Kidney epithelial cell (primary cell): ENCODE data around the gene LIMS2. TPM values are rescaled to one million over a fixed set of nuclear protein-coding genes. Genes with fewer than 3 reads are reported as not detected.

Experiments used
- DNase-seq: peaks from one replicate; pipeline ENCODE4 v3.0.0-alpha.2; 2010; ENCODE audit warnings: low read depth
- H3K27me3 ChIP-seq: 2 replicates; pipeline ENCODE4 v1.6.0; 2011; ENCODE audit warnings: low read length; ENCODE audit not compliant: control insufficient read depth, insufficient read depth
- H3K36me3 ChIP-seq: 2 replicates; pipeline ENCODE4 v1.5.1; 2011; ENCODE audit warnings: low read length; ENCODE audit not compliant: control insufficient read depth, insufficient read depth
- H3K4me3 ChIP-seq: 2 replicates; pipeline ENCODE4 v1.5.1; 2011; ENCODE audit warnings: low read depth, mild to moderate bottlenecking, control low read depth, low read length
- CTCF ChIP-seq: IDR thresholded peaks from 2 replicates; pipeline ENCODE4 v1.5.1; 2011; ENCODE audit warnings: mild to moderate bottlenecking, moderate library complexity, low read length, control low read depth, inconsistent platforms; ENCODE audit not compliant: insufficient read depth, poor library complexity, severe bottlenecking
- total RNA-seq: library from RNA; depleted of rRNA; stranded (reverse); fragments of >200 nt; gene quantifications from 2 replicates; pipeline ENCODE4 v1.2.3, GENCODE V29; 2015

The LIMS2 gene
- total RNA-seq, 1 donor from 2014 or later = 2.3 TPM

- Histone ChIP-seq H3K27me3 (no peaks in the 10 kb centered on the region), H3K4me3 (no peak overlapping the region), H3K36me3 (no peaks in the 10 kb centered on the region)
- no peak for DNase-seq
- no peak for TF ChIP-seq CTCF
Measured at GRCh38 chr2:127641133-127641532, 34.2 kb downstream of the LIMS2 start.

DNA sequence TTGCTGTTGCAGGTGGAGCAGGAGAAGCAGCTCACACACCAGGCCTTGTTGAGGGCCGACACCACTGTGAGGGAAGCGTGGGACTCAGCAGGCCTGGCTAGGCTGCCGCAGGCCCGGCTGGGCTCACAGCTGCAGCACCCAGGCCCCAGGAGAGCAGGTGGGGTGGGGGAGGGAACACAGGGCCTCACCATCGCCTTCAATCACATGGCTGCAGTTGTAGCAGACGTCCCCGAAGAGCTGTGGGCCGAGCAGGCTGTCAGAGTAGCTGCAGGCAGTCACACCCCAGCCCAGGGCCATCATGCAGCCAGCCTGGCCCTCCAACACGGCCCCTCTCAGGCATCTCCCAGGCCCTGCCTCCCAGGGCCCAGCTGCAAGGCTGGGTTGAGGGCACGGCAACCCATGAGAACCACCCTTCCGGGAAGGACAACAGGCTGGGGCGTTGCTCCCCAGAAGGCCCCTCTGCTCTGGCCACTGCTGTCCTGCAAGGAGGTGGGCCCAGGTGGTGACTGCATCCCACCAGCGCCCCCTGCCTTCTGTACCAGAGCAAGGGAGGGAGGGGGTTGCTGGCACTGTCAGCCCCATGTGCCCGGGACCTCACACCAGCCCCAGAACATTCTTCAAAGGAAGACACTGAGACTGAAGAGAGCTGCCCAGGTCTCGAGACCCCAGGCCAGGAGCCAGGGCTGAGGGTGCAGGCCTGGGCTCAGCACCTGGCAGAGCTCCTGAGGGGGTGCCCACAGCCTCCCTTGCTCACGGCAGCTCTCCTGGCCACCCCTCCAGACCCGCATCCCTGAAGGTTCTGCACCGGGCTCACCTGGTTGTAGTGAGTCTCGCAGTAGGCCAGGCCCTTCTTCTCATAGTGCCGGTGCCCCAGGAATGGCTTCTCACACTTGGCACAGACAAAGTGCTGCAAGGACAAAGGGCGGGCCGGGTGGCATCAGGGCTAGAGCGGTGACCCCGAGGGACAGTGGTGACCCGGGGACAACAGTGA lies 35.0 kb downstream of the LIMS2 start:
- TF ChIP-seq CTCF = peak; percentile 25
- DNase-seq = no peak
- no peaks in the 10 kb centered on the region for H3K36me3 ChIP-seq
- H3K4me3 ChIP-seq = no peak overlapping the region
- H3K27me3 ChIP-seq = no peaks in the 10 kb centered on the region

- H3K4me3 ChIP-seq = no peak overlapping the region
- no peak for DNase-seq
- TF ChIP-seq CTCF = no peak
- H3K27me3 ChIP-seq = no peaks in the 10 kb centered on the region
- H3K36me3 ChIP-seq = no peaks in the 10 kb centered on the region
Measured at GRCh38 chr2:127639111-127639474, 36.2 kb downstream of the LIMS2 start.

- DNase-seq = no peak
- Histone ChIP-seq H3K4me3 (no peak overlapping the region), H3K27me3 (no peaks in the 10 kb centered on the region), H3K36me3 (no peaks in the 10 kb centered on the region)
- TF ChIP-seq CTCF = no peak
Measured at GRCh38 chr2:127638361-127639110, 36.8 kb downstream of the LIMS2 start.

- Histone ChIP-seq H3K27me3 (no peaks in the 10 kb centered on the region), H3K4me3 (no peak overlapping the region), H3K36me3 (no peaks in the 10 kb centered on the region)
- peak; percentile 45 for DNase-seq
- TF ChIP-seq CTCF = no peak
Measured at GRCh38 chr2:127637725-127638252, 37.5 kb downstream of the LIMS2 start.
